ENCODE data around the gene RHBDL3. TPM values are rescaled to one million over a fixed set of nuclear protein-coding genes. Genes with fewer than 3 reads are reported as not detected.

RHBDL3 gene
- total and polyA plus RNA-seq, 2 of the 8 experiments (the other 6 are each of a cell fraction or from before 2014, with no cell fraction given), result 9.6 to 12.2 TPM

DNA sequence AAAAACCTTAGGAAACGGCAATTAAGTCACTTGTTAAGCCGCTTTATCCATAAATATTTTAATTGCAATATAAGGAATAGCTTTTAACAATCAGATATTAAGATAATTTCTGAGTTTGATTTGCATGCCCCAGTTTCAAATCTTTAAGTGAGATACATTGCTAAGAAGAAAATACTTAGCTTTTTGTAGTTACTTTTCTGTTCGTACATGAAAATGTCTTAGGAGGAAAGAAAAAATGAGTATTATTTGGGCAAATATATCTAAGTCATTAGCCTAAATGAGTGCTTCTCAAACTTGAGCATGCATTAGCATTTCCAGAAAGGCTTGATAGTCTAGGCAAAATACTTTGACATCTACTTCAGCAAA is 90.7 kb downstream of the RHBDL3 start:
- Histone ChIP-seq H3K79me2 (ENCODE audit: control insufficient read depth in 1 of 2, insufficient read depth in 2 of 2, low read length in 2 of 2) (peaks cover 38 to 93% of the 10 kb centered on the region in 2 experiments), H3K36me3 (ENCODE audit: control insufficient read depth in 2 of 4, insufficient read depth in 4 of 4, low read length in 3 of 4) (peaks cover 12 to 86% (median 43%) of the 10 kb centered on the region in 4 experiments), H2BK5ac (ENCODE audit: low read depth, low read length) (no peak overlapping the region), H3K27me3 (replicated peaks in 1 of 4; ENCODE audit: control insufficient read depth in 3 of 4, extremely low read depth in 1 of 4, insufficient read depth in 3 of 4, low read length in 3 of 4) (no peaks in the 10 kb centered on the region), H3K4ac (replicated peaks; ENCODE audit: insufficient read length, low read depth, low read length) (no peak overlapping the region), H3K18ac (ENCODE audit: extremely low read depth, low read length) (no peak overlapping the region), H4K91ac (replicated peaks; ENCODE audit: insufficient read length, low read length) (no peak overlapping the region), H3K9ac (replicated peaks in 1 of 4; ENCODE audit: extremely low read depth in 1 of 4, low read depth in 3 of 4, low read length in 3 of 4) (no peak overlapping the region), H2BK12ac (ENCODE audit: low read depth, low read length) (no peak overlapping the region), H4K8ac (ENCODE audit: extremely low read depth, insufficient read depth, low read length) (no peak overlapping the region), H2BK20ac (ENCODE audit: low read length) (no peak overlapping the region), H3K79me1 (ENCODE audit: low read depth, low read length) (peaks cover 4% of the 10 kb centered on the region; the same call in 1 of the 2 replicates), H3K9me3 (ENCODE audit: insufficient read depth in 2 of 2, low read depth in 1 of 2, low read length in 1 of 2) (no peaks in the 10 kb centered on the region), H2AK5ac (ENCODE audit: low read depth, low read length) (no peak overlapping the region), H3K56ac (replicated peaks; ENCODE audit: insufficient read length, low read depth, low read length) (no peak overlapping the region), H3K4me2 (ENCODE audit: insufficient read depth in 1 of 2, low read depth in 2 of 2, low read length in 2 of 2) (no peak overlapping the region; a peak in 1 of 4 replicates), H3K23ac (ENCODE audit: insufficient read length) (no peak overlapping the region), H3K4me3 (ENCODE audit: extremely low read depth in 1 of 4, insufficient read depth in 2 of 4, low read depth in 3 of 4, low read length in 4 of 4) (no peak overlapping the region), H2AFZ (ENCODE audit: low read length) (no peak overlapping the region), H3K23me2 (ENCODE audit: low read depth, low read length) (no peaks in the 10 kb centered on the region), H3K14ac (ENCODE audit: insufficient read length) (no peak overlapping the region), H4K5ac (ENCODE audit: insufficient read length, low read depth, low read length) (no peak overlapping the region), H4K20me1 (replicated peaks in 1 of 2; ENCODE audit: control insufficient read depth in 1 of 2, insufficient read depth in 2 of 2, low read length in 2 of 2) (peaks cover 26 to 31% of the 10 kb centered on the region in 2 experiments), H2BK15ac (ENCODE audit: low read length) (no peak overlapping the region), H3K4me1 (replicated peaks in 1 of 4; ENCODE audit: control insufficient read depth in 3 of 4, insufficient read depth in 4 of 4, low read length in 3 of 4) (no peaks in the 10 kb centered on the region; a peak in 1 of 7 replicates), H3K27ac (ENCODE audit: low read depth, low read length) (no peak overlapping the region), H2BK120ac (replicated peaks; ENCODE audit: low read depth, low read length) (no peak overlapping the region)
- DNase-seq (ENCODE audit: low read depth in 1 of 2, low spot score in 2 of 2), result no peak
- CTCF ChIA-PET (ENCODE audit: partially characterized antibody), result no interaction called here
- no peak for FAIRE-seq
- POLR2A ChIA-PET (ENCODE audit: partially characterized antibody), result interaction anchor here (2.1 to 8.0 kb wide), 3 partner anchors 13 to 24 kb away, joined by 5 to 65 read pairs (median 6); no protein-coding TSS in a partner anchor
- WGBS, 2 experiments (ENCODE audit: extremely low coverage in 1 of 2, insufficient coverage in 1 of 2, insufficient read length in 1 of 2, insufficient replicate concordance in 2 of 2, low coverage in 1 of 2, low lambda C conversion rate in 2 of 2, missing lambda C conversion rate in 1 of 2), result 93% methylated on average over 3 of the region's 3 CpGs; no CpG with 5 or more reads in 1 of the 2 experiments
- TF ChIP-seq, protein P1, sequence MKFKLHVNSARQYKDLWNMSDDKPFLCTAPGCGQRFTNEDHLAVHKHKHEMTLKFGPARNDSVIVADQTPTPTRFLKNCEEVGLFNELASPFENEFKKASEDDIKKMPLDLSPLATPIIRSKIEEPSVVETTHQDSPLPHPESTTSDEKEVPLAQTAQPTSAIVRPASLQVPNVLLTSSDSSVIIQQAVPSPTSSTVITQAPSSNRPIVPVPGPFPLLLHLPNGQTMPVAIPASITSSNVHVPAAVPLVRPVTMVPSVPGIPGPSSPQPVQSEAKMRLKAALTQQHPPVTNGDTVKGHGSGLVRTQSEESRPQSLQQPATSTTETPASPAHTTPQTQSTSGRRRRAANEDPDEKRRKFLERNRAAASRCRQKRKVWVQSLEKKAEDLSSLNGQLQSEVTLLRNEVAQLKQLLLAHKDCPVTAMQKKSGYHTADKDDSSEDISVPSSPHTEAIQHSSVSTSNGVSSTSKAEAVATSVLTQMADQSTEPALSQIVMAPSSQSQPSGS (IDR thresholded peaks at IDR 0.05; ENCODE audit: low read length), result no peak
- TF ChIP-seq POU5F1 (IDR thresholded peaks at IDR 0.05; ENCODE audit: low read depth, low read length) (no peak), SRF (IDR thresholded peaks at IDR 0.05; ENCODE audit: low read depth, low read length) (no peak), BRCA1 (IDR thresholded peaks at IDR 0.05; ENCODE audit: low read depth, low read length) (no peak), NANOG (IDR thresholded peaks at IDR 0.05; ENCODE audit: insufficient read depth, low read depth, low read length, poor library complexity, severe bottlenecking) (no peak), SP2 (IDR thresholded peaks at IDR 0.05; ENCODE audit: low read length) (no peak), ASH2L (IDR thresholded peaks at IDR 0.05; ENCODE audit: low read length) (no peak), TBP (IDR thresholded peaks at IDR 0.05; ENCODE audit: low read depth, low read length) (no peak), SP1 (IDR thresholded peaks at IDR 0.05; ENCODE audit: low read depth, low read length) (no peak), SIX5 (IDR thresholded peaks at IDR 0.05; ENCODE audit: low read depth, low read length) (no peak), TAF7 (optimal IDR thresholded peaks at IDR 0.05; ENCODE audit: borderline replicate concordance, low read depth, low read length) (no peak), RFX5 (IDR thresholded peaks at IDR 0.05; ENCODE audit: borderline replicate concordance, low read depth, low read length) (no peak), PHF8 (conservative IDR thresholded peaks at IDR 0.05; ENCODE audit: low read depth, low read length) (no peak), RBBP5 (IDR thresholded peaks at IDR 0.05; ENCODE audit: borderline replicate concordance, low read depth, low read length) (no peak)
